Activated effector memory CD4-positive, alpha-beta T cell treated with Interleukin-2 at 50 U/mL for 16 hours (primary cell): ENCODE measurements around the gene NXF2.
"Not testable (repeated sequence)": the region's sequence is repeated elsewhere in the genome, so short reads cannot be mapped to it uniquely, and the experiment has no call there.

Experiments used
- DNase-seq: peaks from one replicate; pipeline ENCODE4 v3.0.0-alpha.2; 2020

The NXF2 gene

GRCh38 chrX:102246893-102247292 lies at the start of gene NXF2:
Gene NXF2 (plus strand): TSS chrX:102247167. CDS start chrX:102307079, 59,912 bp downstream.
- DNase-seq: not testable (repeated sequence)

DNA sequence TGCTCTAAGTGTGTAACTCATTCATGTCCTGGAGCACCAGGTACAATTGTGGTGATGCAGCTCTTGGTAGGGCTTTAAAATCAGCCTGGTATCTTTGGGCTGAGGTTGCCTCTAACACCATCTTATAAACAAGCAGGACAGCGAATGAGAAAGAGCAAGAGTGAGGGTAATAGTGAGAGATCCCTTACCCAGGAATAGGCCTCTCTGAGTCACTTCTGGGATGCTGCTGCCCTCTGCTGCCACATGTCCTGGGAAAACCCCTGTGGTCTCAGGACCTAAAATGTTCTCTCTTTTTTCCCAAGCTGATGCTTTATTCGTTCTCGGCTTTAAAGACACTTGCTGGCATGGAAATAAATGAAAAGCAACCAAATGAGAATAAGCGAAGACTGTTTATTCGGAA lies 39.0 kb upstream of the NXF2 start:
- not testable (repeated sequence) for DNase-seq

DNA sequence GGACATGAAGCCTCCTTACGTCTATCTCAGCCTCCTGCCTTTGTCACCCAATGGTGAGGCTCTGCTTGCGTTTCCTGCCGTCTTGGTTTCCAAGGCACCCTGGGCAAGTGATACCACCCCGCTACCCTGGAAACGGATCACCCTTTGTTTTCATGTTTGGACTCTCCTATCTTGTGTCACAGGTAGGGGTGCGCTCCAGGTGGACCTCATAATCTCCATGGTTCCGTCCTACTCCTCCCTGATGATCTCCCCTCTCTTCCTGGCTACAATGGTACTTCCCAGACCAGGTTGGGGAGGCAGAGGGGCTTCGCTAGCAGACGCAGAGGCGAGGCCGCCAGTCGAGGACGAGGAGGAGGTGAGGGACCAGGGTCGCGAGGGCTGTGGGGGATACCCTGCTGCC lies 32.0 kb upstream of the NXF2 start, which contains the start of gene TCP11X1:
Gene TCP11X1, plus strand, starts transcription at position 316 of the 400 bp plus-strand sequence.
- not testable (repeated sequence) for DNase-seq

- not testable (repeated sequence) for DNase-seq
These were observed 30.5 kb upstream of the NXF2 start for GRCh38 chrX:102216497-102216896.

GRCh38 chrX:102235678-102236077 lies 11.3 kb upstream of the NXF2 start:
- DNase-seq: not testable (repeated sequence)

DNA sequence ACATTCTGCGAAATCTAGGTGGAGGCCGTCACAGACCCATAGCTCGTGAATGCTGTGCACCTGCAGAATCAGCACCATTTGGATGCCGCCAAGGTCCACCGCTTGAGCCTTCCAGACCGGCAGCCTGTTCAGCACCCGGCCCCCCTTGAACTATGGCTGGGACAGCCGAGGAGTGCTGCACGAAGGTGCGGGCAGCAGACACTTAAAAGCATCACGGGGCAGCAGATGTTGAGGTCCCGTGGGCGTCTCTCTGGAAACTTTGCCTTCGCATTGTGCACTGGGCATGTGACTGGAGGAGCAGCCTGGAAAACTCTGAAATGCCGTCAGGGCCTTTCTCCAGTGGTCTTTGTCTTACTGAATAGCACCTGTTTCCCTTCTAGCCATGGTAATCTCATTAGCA lies 6.7 kb upstream of the NXF2 start:
- not testable (repeated sequence) for DNase-seq

DNA sequence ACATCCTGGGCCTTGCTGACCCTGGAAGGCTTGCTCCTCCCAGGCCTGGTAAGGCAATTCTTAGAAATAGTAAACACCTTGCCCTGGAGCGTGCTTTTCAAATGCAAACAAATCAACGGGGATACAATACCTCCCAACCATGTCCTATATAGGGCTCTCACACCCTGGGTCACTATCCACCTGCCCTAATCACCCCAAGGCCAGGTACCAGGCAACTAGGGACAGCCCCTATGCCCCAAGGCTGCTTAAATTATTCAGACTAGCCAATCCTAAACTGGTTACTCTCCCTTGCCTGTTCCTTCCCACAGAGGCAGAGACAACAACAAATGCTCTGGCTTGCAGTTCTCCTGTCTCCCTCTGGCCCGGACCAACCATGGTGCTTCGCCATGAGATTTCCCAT lies 25.3 kb downstream of the NXF2 start:
- not testable (repeated sequence) for DNase-seq

- no peak for DNase-seq
These were observed 91.2 kb downstream of the NXF2 start for GRCh38 chrX:102338162-102338561.

DNA sequence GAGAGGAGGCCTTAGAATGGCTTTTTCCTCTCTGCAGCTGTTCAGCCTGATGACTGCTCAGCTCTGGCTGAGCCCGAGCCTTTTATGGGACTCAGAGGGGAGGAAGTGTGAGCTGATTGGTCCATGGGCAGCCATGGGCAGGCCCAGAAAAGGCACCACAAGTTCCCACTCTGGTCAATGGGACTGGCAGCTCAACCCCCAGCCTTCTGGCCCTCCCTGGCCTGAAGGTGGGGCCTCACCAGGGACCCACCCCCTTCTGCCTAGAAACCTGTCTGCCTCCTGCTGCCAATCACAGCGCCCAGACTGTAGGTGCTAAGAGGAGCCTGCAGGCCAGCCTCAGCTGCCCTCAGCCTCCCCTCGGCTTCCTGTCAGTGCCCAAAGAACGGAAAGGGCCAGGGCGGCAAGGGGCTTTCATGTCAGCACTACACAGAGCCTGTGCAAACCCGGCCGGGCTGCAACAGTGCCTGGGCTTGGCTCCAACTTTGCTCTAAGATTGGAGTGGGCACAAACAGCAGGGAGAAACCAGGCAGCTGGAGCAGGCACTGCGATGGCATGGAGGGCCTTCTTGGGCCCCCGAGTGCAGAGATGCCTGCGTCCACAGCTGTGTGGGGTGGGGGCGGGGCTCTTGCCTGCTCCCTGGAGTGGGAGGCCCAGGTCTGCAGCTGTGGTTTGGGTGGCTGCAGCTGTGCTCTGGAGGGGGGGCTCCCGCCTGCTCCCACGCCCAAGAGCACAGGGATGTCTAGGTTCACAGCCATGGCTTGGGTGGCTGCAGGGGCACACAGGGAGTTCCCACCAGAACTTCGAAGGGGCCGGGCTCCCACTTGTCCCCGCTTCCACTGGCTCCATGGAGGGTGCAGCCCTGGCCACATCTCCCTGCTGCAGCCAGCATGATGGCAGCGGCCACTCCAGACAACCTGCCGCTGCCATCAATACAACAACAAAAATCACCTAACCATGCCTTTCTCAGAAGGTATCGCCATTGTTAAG lies 92.6 kb downstream of the NXF2 start:
- no peak for DNase-seq

GRCh38 chrX:102341867-102342266 lies 94.9 kb downstream of the NXF2 start:
- DNase-seq: no peak

- peak; percentile 28 for DNase-seq
These were observed 98.9 kb downstream of the NXF2 start for GRCh38 chrX:102345916-102346315.
